Measurements from ENCODE around the gene GRIK3.

GRCh38 chr1:36752891-36753361 is 281.4 kb downstream of the GRIK3 start:
- TF ChIP-seq EZH2 (IDR thresholded peaks at IDR 0.05; ENCODE audit: low read length): no peak
- no peak for TF ChIP-seq CTCF (optimal IDR thresholded peaks at IDR 0.05 in 1 of 3, IDR thresholded peaks at IDR 0.05 in 1 of 3, conservative IDR thresholded peaks at IDR 0.05 in 1 of 3; ENCODE audit: extremely low read depth in 1 of 3, insufficient read depth in 2 of 3, low read length in 3 of 3)
